ENCODE measurements around the gene FCN2. TPM values are rescaled to one million over a fixed set of nuclear protein-coding genes. Genes with fewer than 3 reads are reported as not detected.

The FCN2 gene
- total RNA-seq, 1 donor from 2014 or later: not detected

GRCh38 chr9:134851020-134851419 lies 29.6 kb upstream of the FCN2 start:
- TF ChIP-seq CTCF (IDR thresholded peaks at IDR 0.05; ENCODE audit: unreplicated experiment): no peak

GRCh38 chr9:134852906-134853654 lies 27.5 kb upstream of the FCN2 start:
- Mint-ChIP-seq H3K36me3 (ENCODE audit: low read depth, unreplicated experiment) (no peaks in the 10 kb centered on the region), H3K9me3 (ENCODE audit: unreplicated experiment) (no peaks in the 10 kb centered on the region), H3K4me3 (ENCODE audit: unreplicated experiment) (no peak overlapping the region), H3K27ac (ENCODE audit: unreplicated experiment) (no peak overlapping the region), H3K27me3 (ENCODE audit: unreplicated experiment) (no peaks in the 10 kb centered on the region), H3K4me1 (ENCODE audit: unreplicated experiment) (no peaks in the 10 kb centered on the region)
- no peak for TF ChIP-seq CTCF (IDR thresholded peaks at IDR 0.05; ENCODE audit: unreplicated experiment)
- DNase-seq (ENCODE audit: low spot score): no peak

More at GRCh38 chr9:134851020-134851419, 29.6 kb upstream of the FCN2 start:
- Mint-ChIP-seq H3K4me3 (ENCODE audit: unreplicated experiment) (no peak overlapping the region), H3K36me3 (ENCODE audit: low read depth, unreplicated experiment) (no peaks in the 10 kb centered on the region), H3K4me1 (ENCODE audit: unreplicated experiment) (no peaks in the 10 kb centered on the region), H3K9me3 (ENCODE audit: unreplicated experiment) (no peaks in the 10 kb centered on the region), H3K27me3 (ENCODE audit: unreplicated experiment) (no peaks in the 10 kb centered on the region), H3K27ac (ENCODE audit: unreplicated experiment) (no peak overlapping the region)
- DNase-seq (ENCODE audit: low spot score): no peak

- no peaks in the 10 kb centered on the region for H3K36me3 Mint-ChIP-seq (ENCODE audit: low read depth, unreplicated experiment)
- TF ChIP-seq CTCF (IDR thresholded peaks at IDR 0.05; ENCODE audit: unreplicated experiment): no peak
- H3K4me3 Mint-ChIP-seq (ENCODE audit: unreplicated experiment): no peak overlapping the region
- H3K4me1 Mint-ChIP-seq (ENCODE audit: unreplicated experiment): no peaks in the 10 kb centered on the region
- H3K27me3 Mint-ChIP-seq (ENCODE audit: unreplicated experiment): no peaks in the 10 kb centered on the region
- no peaks in the 10 kb centered on the region for H3K9me3 Mint-ChIP-seq (ENCODE audit: unreplicated experiment)
- H3K27ac Mint-ChIP-seq (ENCODE audit: unreplicated experiment): no peak overlapping the region
- no peak for DNase-seq (ENCODE audit: low spot score)
Observed at GRCh38 chr9:134853893-134854292, 26.7 kb upstream of the FCN2 start.

- no peaks in the 10 kb centered on the region for H3K9me3 Mint-ChIP-seq (ENCODE audit: unreplicated experiment)
- H3K27me3 Mint-ChIP-seq (ENCODE audit: unreplicated experiment): no peaks in the 10 kb centered on the region
- H3K36me3 Mint-ChIP-seq (ENCODE audit: low read depth, unreplicated experiment): no peaks in the 10 kb centered on the region
- H3K4me1 Mint-ChIP-seq (ENCODE audit: unreplicated experiment): no peaks in the 10 kb centered on the region
- DNase-seq (ENCODE audit: low spot score): no peak
- H3K27ac Mint-ChIP-seq (ENCODE audit: unreplicated experiment): no peak overlapping the region
- no peak overlapping the region for H3K4me3 Mint-ChIP-seq (ENCODE audit: unreplicated experiment)
- no peak for TF ChIP-seq CTCF (IDR thresholded peaks at IDR 0.05; ENCODE audit: unreplicated experiment)
Observed at GRCh38 chr9:134854541-134854981, 26.0 kb upstream of the FCN2 start.

- Mint-ChIP-seq H3K27ac (ENCODE audit: unreplicated experiment) (no peak overlapping the region), H3K36me3 (ENCODE audit: low read depth, unreplicated experiment) (no peaks in the 10 kb centered on the region), H3K9me3 (ENCODE audit: unreplicated experiment) (no peaks in the 10 kb centered on the region), H3K27me3 (ENCODE audit: unreplicated experiment) (no peaks in the 10 kb centered on the region), H3K4me3 (ENCODE audit: unreplicated experiment) (no peak overlapping the region), H3K4me1 (ENCODE audit: unreplicated experiment) (no peaks in the 10 kb centered on the region)
- DNase-seq (ENCODE audit: low spot score): no peak
- no peak for TF ChIP-seq CTCF (IDR thresholded peaks at IDR 0.05; ENCODE audit: unreplicated experiment)
Observed at GRCh38 chr9:134855231-134855899, 25.2 kb upstream of the FCN2 start.
